ENCODE data around the gene HMGB4.

HMGB4 gene

GRCh38 chr1:33866281-33866680 lies 2.4 kb downstream of the HMGB4 start:
- Histone ChIP-seq H3K27ac (no peak overlapping the region), H3K4me2 (no peak overlapping the region), H3K4me3 (IDR thresholded peaks at IDR 0.05; ENCODE audit: insufficient read depth, low read depth, low read length) (no peak overlapping the region), H4K20me1 (ENCODE audit: insufficient read depth) (no peaks in the 10 kb centered on the region), H3K9ac (no peak overlapping the region), H3K79me2 (ENCODE audit: insufficient read depth, low read depth) (no peaks in the 10 kb centered on the region), H3K27me3 (ENCODE audit: insufficient read depth, low read depth) (peaks cover 4% of the 10 kb centered on the region; the same call in 1 of the 2 replicates), H3K4me1 (ENCODE audit: low read depth, poor library complexity, severe bottlenecking) (no peaks in the 10 kb centered on the region), H3K36me3 (ENCODE audit: insufficient read depth) (no peaks in the 10 kb centered on the region), H2AFZ (ENCODE audit: low read depth) (no peak overlapping the region)
- TF ChIP-seq, protein P1, sequence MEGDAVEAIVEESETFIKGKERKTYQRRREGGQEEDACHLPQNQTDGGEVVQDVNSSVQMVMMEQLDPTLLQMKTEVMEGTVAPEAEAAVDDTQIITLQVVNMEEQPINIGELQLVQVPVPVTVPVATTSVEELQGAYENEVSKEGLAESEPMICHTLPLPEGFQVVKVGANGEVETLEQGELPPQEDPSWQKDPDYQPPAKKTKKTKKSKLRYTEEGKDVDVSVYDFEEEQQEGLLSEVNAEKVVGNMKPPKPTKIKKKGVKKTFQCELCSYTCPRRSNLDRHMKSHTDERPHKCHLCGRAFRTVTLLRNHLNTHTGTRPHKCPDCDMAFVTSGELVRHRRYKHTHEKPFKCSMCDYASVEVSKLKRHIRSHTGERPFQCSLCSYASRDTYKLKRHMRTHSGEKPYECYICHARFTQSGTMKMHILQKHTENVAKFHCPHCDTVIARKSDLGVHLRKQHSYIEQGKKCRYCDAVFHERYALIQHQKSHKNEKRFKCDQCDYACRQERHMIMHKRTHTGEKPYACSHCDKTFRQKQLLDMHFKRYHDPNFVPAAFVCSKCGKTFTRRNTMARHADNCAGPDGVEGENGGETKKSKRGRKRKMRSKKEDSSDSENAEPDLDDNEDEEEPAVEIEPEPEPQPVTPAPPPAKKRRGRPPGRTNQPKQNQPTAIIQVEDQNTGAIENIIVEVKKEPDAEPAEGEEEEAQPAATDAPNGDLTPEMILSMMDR (conservative IDR thresholded peaks at IDR 0.05; ENCODE audit: low read depth, low read length) = no peak

- TF ChIP-seq, protein P1 (conservative IDR thresholded peaks at IDR 0.05; ENCODE audit: low read depth, low read length) = no peak
- Histone ChIP-seq H2AFZ (ENCODE audit: low read depth) (no peak overlapping the region), H3K79me2 (ENCODE audit: insufficient read depth, low read depth) (no peaks in the 10 kb centered on the region)
These were observed 3.8 kb downstream of the HMGB4 start for GRCh38 chr1:33867684-33868083.

DNA sequence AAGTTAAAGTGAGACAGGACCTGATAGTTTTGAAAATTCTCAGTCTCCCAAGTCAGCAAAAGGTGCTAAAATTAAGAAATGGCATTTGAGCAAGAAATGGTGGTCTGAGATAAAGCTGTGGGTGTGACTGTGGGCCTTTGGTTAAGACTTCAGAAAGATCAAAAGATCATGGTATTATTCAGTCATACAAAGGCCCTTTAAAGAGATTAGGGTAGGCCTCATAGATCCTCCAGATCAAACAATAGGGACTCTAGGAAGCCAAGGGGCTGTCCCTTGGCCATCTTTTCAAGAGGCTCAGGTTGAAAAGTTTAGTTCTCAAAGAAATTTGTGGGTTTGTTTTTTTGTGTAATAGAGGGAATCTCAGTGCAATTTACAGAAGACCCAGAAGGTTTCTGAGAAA lies 8.4 kb downstream of the HMGB4 start:
- Histone ChIP-seq H3K9ac (no peak overlapping the region), H3K4me3 (IDR thresholded peaks at IDR 0.05; ENCODE audit: insufficient read depth, low read depth, low read length) (no peak overlapping the region), H3K4me1 (ENCODE audit: low read depth, poor library complexity, severe bottlenecking) (no peaks in the 10 kb centered on the region), H3K79me2 (ENCODE audit: insufficient read depth, low read depth) (no peaks in the 10 kb centered on the region), H3K36me3 (ENCODE audit: insufficient read depth) (no peaks in the 10 kb centered on the region), H4K20me1 (ENCODE audit: insufficient read depth) (no peaks in the 10 kb centered on the region), H3K27me3 (ENCODE audit: insufficient read depth, low read depth) (no peaks in the 10 kb centered on the region), H2AFZ (ENCODE audit: low read depth) (no peak overlapping the region), H3K27ac (no peak overlapping the region), H3K4me2 (no peak overlapping the region)
- TF ChIP-seq, protein P1 (conservative IDR thresholded peaks at IDR 0.05; ENCODE audit: low read depth, low read length) = no peak

More at GRCh38 chr1:33867684-33868083, 3.8 kb downstream of the HMGB4 start:
- no peaks in the 10 kb centered on the region for H3K4me1 ChIP-seq (ENCODE audit: low read depth, poor library complexity, severe bottlenecking)
- peaks cover 4% of the 10 kb centered on the region; the same call in 1 of the 2 replicates for H3K27me3 ChIP-seq (ENCODE audit: insufficient read depth, low read depth)
- no peak overlapping the region for H3K27ac ChIP-seq
- no peaks in the 10 kb centered on the region for H3K36me3 ChIP-seq (ENCODE audit: insufficient read depth)
- H3K4me2 ChIP-seq = no peak overlapping the region
- H3K9ac ChIP-seq = no peak overlapping the region
- no peak overlapping the region for H3K4me3 ChIP-seq (IDR thresholded peaks at IDR 0.05; ENCODE audit: insufficient read depth, low read depth, low read length)
- no peaks in the 10 kb centered on the region for H4K20me1 ChIP-seq (ENCODE audit: insufficient read depth)

DNA sequence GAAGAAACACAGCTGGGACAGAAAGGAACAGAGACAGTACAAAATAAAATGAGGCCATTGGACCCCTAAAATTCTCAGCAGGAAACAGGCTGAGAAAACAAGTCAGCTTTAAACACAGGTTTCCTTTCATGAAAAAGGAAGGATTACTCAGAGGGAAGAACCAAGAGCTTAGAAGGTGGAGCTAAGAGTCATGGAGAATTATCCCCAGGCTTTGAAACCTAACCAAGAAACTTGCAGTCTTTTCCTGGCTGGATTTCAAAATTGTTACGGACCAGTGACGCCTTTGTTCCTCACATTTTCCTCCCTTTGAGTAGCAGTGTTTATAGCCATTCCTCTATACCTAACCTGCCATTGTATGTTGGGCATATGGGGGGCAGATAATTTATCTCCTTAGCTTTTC lies 8.8 kb downstream of the HMGB4 start:
- Histone ChIP-seq H3K4me1 (ENCODE audit: low read depth, poor library complexity, severe bottlenecking) (no peaks in the 10 kb centered on the region), H3K79me2 (ENCODE audit: insufficient read depth, low read depth) (no peaks in the 10 kb centered on the region), H3K9ac (no peak overlapping the region), H4K20me1 (ENCODE audit: insufficient read depth) (no peaks in the 10 kb centered on the region), H3K4me3 (IDR thresholded peaks at IDR 0.05; ENCODE audit: insufficient read depth, low read depth, low read length) (no peak overlapping the region), H3K27me3 (ENCODE audit: insufficient read depth, low read depth) (no peaks in the 10 kb centered on the region), H2AFZ (ENCODE audit: low read depth) (no peak overlapping the region), H3K36me3 (ENCODE audit: insufficient read depth) (no peaks in the 10 kb centered on the region), H3K27ac (no peak overlapping the region), H3K4me2 (no peak overlapping the region)
- TF ChIP-seq, protein P1 (conservative IDR thresholded peaks at IDR 0.05; ENCODE audit: low read depth, low read length) = no peak
